ENCODE data around the gene SEPTIN10.

Gene SEPTIN10

GRCh38 chr2:109519513-109519912 lies 94.3 kb downstream of the SEPTIN10 start:
- no peak for DNase-seq

GRCh38 chr2:109517118-109517889 lies 96.5 kb downstream of the SEPTIN10 start:
- DNase-seq: no peak

GRCh38 chr2:109516445-109517117 lies 97.2 kb downstream of the SEPTIN10 start:
- no peak for DNase-seq

- DNase-seq: no peak
Observed at GRCh38 chr2:109514857-109515256, 98.9 kb downstream of the SEPTIN10 start.

GRCh38 chr2:109513749-109514588 lies 99.8 kb downstream of the SEPTIN10 start:
- DNase-seq: no peak

- DNase-seq: no peak
Observed at GRCh38 chr2:109513230-109513629, 100.5 kb downstream of the SEPTIN10 start.

GRCh38 chr2:109512076-109512475 lies 101.7 kb downstream of the SEPTIN10 start:
- no peak for DNase-seq

GRCh38 chr2:109511168-109511567 lies 102.6 kb downstream of the SEPTIN10 start:
- no peak for DNase-seq

GRCh38 chr2:109510136-109511028 lies 103.4 kb downstream of the SEPTIN10 start:
- DNase-seq: peak; percentile 71

GRCh38 chr2:109508556-109508955 lies 105.2 kb downstream of the SEPTIN10 start:
- DNase-seq: no peak

GRCh38 chr2:109507828-109508227 lies 105.9 kb downstream of the SEPTIN10 start:
- no peak for DNase-seq

- DNase-seq: no peak
Observed at GRCh38 chr2:109507217-109507616, 106.5 kb downstream of the SEPTIN10 start.

GRCh38 chr2:109503191-109503590 lies 110.6 kb downstream of the SEPTIN10 start:
- no peak for DNase-seq

GRCh38 chr2:109501461-109501860 lies 112.3 kb downstream of the SEPTIN10 start:
- DNase-seq: no peak

- DNase-seq: no peak
Observed at GRCh38 chr2:109500910-109501309, 112.9 kb downstream of the SEPTIN10 start.

GRCh38 chr2:109499566-109499965 lies 114.2 kb downstream of the SEPTIN10 start:
- DNase-seq: no peak

- no peak for DNase-seq
Observed at GRCh38 chr2:109498906-109499305, 114.9 kb downstream of the SEPTIN10 start.

GRCh38 chr2:109497911-109498870 lies 115.6 kb downstream of the SEPTIN10 start:
- DNase-seq: no peak

GRCh38 chr2:109497463-109497862 lies 116.3 kb downstream of the SEPTIN10 start:
- no peak for DNase-seq

- DNase-seq: no peak
Observed at GRCh38 chr2:109494351-109494750, 119.4 kb downstream of the SEPTIN10 start.
